HepG2 (cell line): ENCODE measurements around the gene HOXC9. TPM values are rescaled to one million over a fixed set of nuclear protein-coding genes. Genes with fewer than 3 reads are reported as not detected.
A peak's percentile ranks its signal among the peaks of the same experiment; 100 is the strongest.

Experiments
- BCL3 ChIP-seq: sonication (generic); formaldehyde crosslinking; IDR thresholded peaks from 2 replicates; pipeline ENCODE4 v1.5.1; 2020; ENCODE audit warnings: mild to moderate bottlenecking, missing genetic modification reagents, moderate library complexity
- CEBPG ChIP-seq: IDR thresholded peaks from 2 replicates; pipeline ENCODE4 v1.6.1; 2016
- FOXA3 ChIP-seq: IDR thresholded peaks from 2 replicates; pipeline ENCODE4 v1.6.1; 2016; ENCODE audit warnings: missing genetic modification reagents, missing compliant biosample characterization
- GLMP ChIP-seq: sonication (generic); formaldehyde crosslinking; IDR thresholded peaks from 2 replicates; pipeline ENCODE4 v1.9.0; 2021; ENCODE audit warnings: missing genetic modification reagents, mild to moderate bottlenecking, borderline replicate concordance
- HDAC2 ChIP-seq: sonication (generic); formaldehyde crosslinking; IDR thresholded peaks from 2 replicates; pipeline ENCODE4 v1.4.0; 2020; ENCODE audit warnings: missing genetic modification reagents
- KDM5B ChIP-seq: sonication (generic); formaldehyde crosslinking; IDR thresholded peaks from 2 replicates; pipeline ENCODE4 v1.4.0; 2020; ENCODE audit warnings: missing genetic modification reagents, mild to moderate bottlenecking, borderline replicate concordance
- LCORL ChIP-seq, 2 experiments: fragments of 450-650 bp in 1 of 2; sonication (generic) in 1 of 2; formaldehyde crosslinking in 1 of 2; IDR thresholded peaks; 2 replicates each; pipeline versions ENCODE4 v1.5.0 to v1.6.1; 2017 to 2020; ENCODE audit warnings: antibody characterized with exemption in 1 of 2, missing genetic modification reagents in 1 of 2
- MTF2 ChIP-seq: sonication (generic); formaldehyde crosslinking; IDR thresholded peaks from 2 replicates; pipeline ENCODE4 v1.5.0; 2020; ENCODE audit warnings: missing genetic modification reagents, borderline replicate concordance
- SOX6 ChIP-seq, 2 experiments: fragments of 450-650 bp in 1 of 2; sonication (generic) in 1 of 2; formaldehyde crosslinking in 1 of 2; IDR thresholded peaks; 2 replicates each; pipeline versions ENCODE4 v1.4.0 to v1.6.1; 2017 to 2020; ENCODE audit warnings: antibody characterized with exemption in 1 of 2, mild to moderate bottlenecking in 1 of 2, missing genetic modification reagents in 1 of 2
- SRY ChIP-seq: sonication (generic); formaldehyde crosslinking; IDR thresholded peaks from 2 replicates; pipeline ENCODE4 v1.8.0; 2022; ENCODE audit warnings: mild to moderate bottlenecking, missing genetic modification reagents
- SYNCRIP ChIP-seq: fragments of 200-400 bp; formaldehyde crosslinking; IDR thresholded peaks from 2 replicates; pipeline ENCODE4 v1.6.1; 2018; ENCODE audit warnings: mild to moderate bottlenecking, low read depth, low read length; ENCODE audit not compliant: insufficient read depth
- ZBTB38 ChIP-seq: sonication (generic); formaldehyde crosslinking; IDR thresholded peaks from 2 replicates; pipeline ENCODE4 v1.5.1; 2020; ENCODE audit warnings: mild to moderate bottlenecking, missing genetic modification reagents
- ZNF160 ChIP-seq: sonication (generic); formaldehyde crosslinking; IDR thresholded peaks from 2 replicates; pipeline ENCODE4 v1.8.0; 2022; ENCODE audit warnings: mild to moderate bottlenecking, inconsistent platforms, missing genetic modification reagents
- ZNF280B ChIP-seq: sonication (generic); formaldehyde crosslinking; IDR thresholded peaks from 2 replicates; pipeline ENCODE4 v1.5.0; 2020; ENCODE audit warnings: missing genetic modification reagents, mild to moderate bottlenecking, borderline replicate concordance
- ZNF441 ChIP-seq: sonication (generic); formaldehyde crosslinking; IDR thresholded peaks from 2 replicates; pipeline ENCODE4 v1.7.0; 2021; ENCODE audit warnings: missing genetic modification reagents, borderline replicate concordance
- ZNF768 ChIP-seq: sonication (generic); formaldehyde crosslinking; IDR thresholded peaks from 2 replicates; pipeline ENCODE4 v1.4.0; 2020; ENCODE audit warnings: missing genetic modification reagents
- ZNF878 ChIP-seq: sonication (generic); formaldehyde crosslinking; IDR thresholded peaks from 2 replicates; pipeline ENCODE4 v1.8.1; 2023; ENCODE audit warnings: mild to moderate bottlenecking, missing genetic modification reagents, moderate library complexity
- polyA plus RNA-seq, 8 experiments: library from polyadenylated mRNA; depleted of rRNA in 3 of 8; stranded (reverse) in 7 of 8; unstranded in 1 of 8; fragments of >200 nt; fragmentation: Illumina TruSeq in 4 of 8; extraction: Trizol in 4 of 8; gene quantifications; 2 replicates each; pipeline versions ENCODE4 v1.2.1 to v1.2.3, GENCODE V29; 2011 to 2016; ENCODE audit warnings: low read depth in 4 of 8, missing spikeins in 1 of 8, mixed read lengths in 1 of 8; ENCODE audit not compliant: insufficient read depth in 1 of 8
- total RNA-seq, 5 experiments: library from RNA; depleted of rRNA; stranded (reverse); fragments of >200 nt; fragmentation: Illumina TruSeq; extraction: Trizol; gene quantifications; 2 replicates each; pipeline ENCODE4 v1.2.3, GENCODE V29; 2016; ENCODE audit warnings: low read depth in 1 of 5

Gene HOXC9
- total and polyA plus RNA-seq, 2 of the 13 experiments (the other 11 are each of a cell fraction or from before 2014, with no cell fraction given), result 0.11 to 1.1 TPM

- TF ChIP-seq ZNF878 (CRISPR knock-in tag), result 0 out of 2 replicates have a peak, but pooled peaks have one; percentile 40
- TF ChIP-seq SYNCRIP, result no peak
- TF ChIP-seq GLMP (CRISPR knock-in tag), result no peak
- peak; percentile 40; the same call in 1 of the 2 replicates for TF ChIP-seq SRY (CRISPR knock-in tag)
- peak; percentile 40; the same call in 1 of the 2 replicates for TF ChIP-seq ZBTB38 (CRISPR knock-in tag)
- TF ChIP-seq ZNF160 (CRISPR knock-in tag), result no peak
- 0 out of 2 replicates have a peak, but pooled peaks have one; percentile 13 for TF ChIP-seq FOXA3 (CRISPR knock-in tag)
- TF ChIP-seq ZNF280B (CRISPR knock-in tag), result peak; percentile 23; the same call in 1 of the 2 replicates
- peak; percentile 38; the same call in 1 of the 2 replicates for TF ChIP-seq HDAC2 (CRISPR knock-in tag)
- TF ChIP-seq SOX6 (IDR thresholded peaks at IDR 0.05), result no peak
- TF ChIP-seq SOX6 (CRISPR knock-in tag; IDR thresholded peaks at IDR 0.05), result 0 out of 2 replicates have a peak, but pooled peaks have one; percentile 20
- peak; percentile 80; the same call in 1 of the 2 replicates for TF ChIP-seq MTF2
- 0 out of 2 replicates have a peak, but pooled peaks have one; percentile 25 for TF ChIP-seq ZNF768 (CRISPR knock-in tag)
- 0 out of 2 replicates have a peak, but pooled peaks have one; percentile 4 for TF ChIP-seq CEBPG (CRISPR knock-in tag)
- peak; percentile 52; the same call in 1 of the 2 replicates for TF ChIP-seq KDM5B (CRISPR knock-in tag)
- TF ChIP-seq ZNF441 (CRISPR knock-in tag), result peak; percentile 64; the same call in 1 of the 2 replicates
- no peak for TF ChIP-seq LCORL (IDR thresholded peaks at IDR 0.05)
- peak; percentile 77; the same call in 1 of the 2 replicates for TF ChIP-seq LCORL (CRISPR knock-in tag; IDR thresholded peaks at IDR 0.05)
- TF ChIP-seq BCL3 (CRISPR knock-in tag), result peak; percentile 52; the same call in 1 of the 2 replicates
Observed at GRCh38 chr12:53994264-53995001, 5.5 kb upstream of the HOXC9 start (continued).
